H1 (cell line): ENCODE results near the gene TTC33.
"Not testable (repeated sequence)": the region's sequence is repeated elsewhere in the genome, so short reads cannot be mapped to it uniquely, and the experiment has no call there.

ENCODE experiments used
- CTCF ChIP-seq, 3 experiments: IDR thresholded peaks; 1 replicate in 2 of 3; 2 replicates in 1 of 3; pipeline versions ENCODE4 v1.5.1 to v1.6.1; 2011; ENCODE audit warnings: low read length in 3 of 3, mild to moderate bottlenecking in 3 of 3, inconsistent platforms in 2 of 3, low read depth in 1 of 3, moderate library complexity in 1 of 3; ENCODE audit not compliant: insufficient read depth in 1 of 3; ENCODE audit errors: control extremely low read depth in 1 of 3
- POLR2A ChIP-seq, 2 experiments: IDR thresholded peaks; 1 replicate in 1 of 2; 2 replicates in 1 of 2; pipeline ENCODE4 v1.6.1; 2011; ENCODE audit warnings: low read depth in 2 of 2, low read length in 2 of 2, mild to moderate bottlenecking in 2 of 2; ENCODE audit errors: control extremely low read depth in 1 of 2
- SP1 ChIP-seq: IDR thresholded peaks from 2 replicates; pipeline ENCODE4 v1.6.1; 2011; ENCODE audit warnings: low read depth, low read length
- YY1 ChIP-seq: IDR thresholded peaks from 2 replicates; pipeline ENCODE4 v1.6.1; 2011; ENCODE audit warnings: low read depth, mild to moderate bottlenecking, low read length

GRCh38 chr5:40786664-40787063 is 30.9 kb upstream of the TTC33 start:
- not testable (repeated sequence) for TF ChIP-seq YY1; POLR2A (IDR thresholded peaks at IDR 0.05; ENCODE audit: control extremely low read depth in 1 of 2, low read depth in 2 of 2, low read length in 2 of 2); SP1; CTCF (IDR thresholded peaks at IDR 0.05; ENCODE audit: control extremely low read depth in 1 of 3, insufficient read depth in 1 of 3, low read depth in 1 of 3, low read length in 3 of 3)
